Neutrophil (primary cell): ENCODE data around the gene PARP15.
"Not testable (repeated sequence)": the region's sequence is repeated elsewhere in the genome, so short reads cannot be mapped to it uniquely, and the experiment has no call there.

Experiments used
- H3K27ac ChIP-seq: fragments of 200-600 bp; sonication (generic); 2 replicates; pipeline ENCODE4 v1.5.1; 2016; ENCODE audit warnings: mild to moderate bottlenecking, moderate library complexity
- H3K27me3 ChIP-seq: fragments of 200-600 bp; sonication (generic); 2 replicates; pipeline ENCODE4 v1.6.0; 2016; ENCODE audit warnings: mild to moderate bottlenecking
- H3K36me3 ChIP-seq: fragments of 200-600 bp; sonication (generic); 2 replicates; pipeline ENCODE4 v1.5.1; 2017
- H3K4me1 ChIP-seq, 2 experiments: fragments of 200-600 bp in 1 of 2; sonication (generic) in 1 of 2; 1 replicate in 1 of 2; 2 replicates in 1 of 2; pipeline versions ENCODE4 v1.5.1 to v1.6.1; 2013 to 2016; ENCODE audit warnings: low read depth in 1 of 2, low read length in 1 of 2, mild to moderate bottlenecking in 1 of 2, moderate library complexity in 1 of 2; ENCODE audit not compliant: control insufficient read depth in 1 of 2, insufficient read depth in 1 of 2
- H3K4me3 ChIP-seq, 2 experiments: fragments of 200-600 bp in 1 of 2; sonication (generic) in 1 of 2; 1 replicate in 1 of 2; 2 replicates in 1 of 2; pipeline ENCODE4 v1.5.1; 2013 to 2016; ENCODE audit warnings: low read depth in 1 of 2, low read length in 1 of 2, mild to moderate bottlenecking in 1 of 2, moderate library complexity in 1 of 2
- H3K9me3 ChIP-seq: fragments of 200-600 bp; sonication (generic); 2 replicates; pipeline ENCODE4 v1.5.1; 2016
- CTCF ChIP-seq: fragments of 200-600 bp; sonication (generic); IDR thresholded peaks from 2 replicates; pipeline ENCODE4 v1.5.1; 2016; ENCODE audit warnings: antibody characterized with exemption

PARP15 gene

GRCh38 chr3:122681974-122682409 lies 104.5 kb downstream of the PARP15 start:
- no peaks in the 10 kb centered on the region for H3K27me3 ChIP-seq
- H3K4me1 ChIP-seq: peaks cover 35 to 36% of the 10 kb centered on the region in 2 experiments
- H3K4me3 ChIP-seq: peak overlapping the region; percentile 72 to 84
- H3K27ac ChIP-seq: peak overlapping the region; percentile 87
- TF ChIP-seq CTCF: no peak
- no peaks in the 10 kb centered on the region for H3K9me3 ChIP-seq
- H3K36me3 ChIP-seq: peaks cover 17% of the 10 kb centered on the region

GRCh38 chr3:122682778-122683411 lies 105.4 kb downstream of the PARP15 start:
- not testable (repeated sequence) for H3K27me3 ChIP-seq, H3K9me3 ChIP-seq, H3K4me3 ChIP-seq, H3K27ac ChIP-seq
- Histone ChIP-seq H3K4me1 (peaks cover 35% of the 10 kb centered on the region in 2 experiments), H3K36me3 (peaks cover 26% of the 10 kb centered on the region)

- no peak for TF ChIP-seq CTCF
- no peak overlapping the region for H3K4me3 ChIP-seq
- H3K9me3 ChIP-seq: no peaks in the 10 kb centered on the region
- no peaks in the 10 kb centered on the region for H3K27me3 ChIP-seq
- H3K36me3 ChIP-seq: peaks cover 31% of the 10 kb centered on the region
- H3K4me1 ChIP-seq: no peaks in the 10 kb centered on the region
- peak overlapping the region; percentile 12 for H3K27ac ChIP-seq
Measured at GRCh38 chr3:122687298-122687697, 109.8 kb downstream of the PARP15 start.
